Endodermal cell (in vitro differentiated cells): ENCODE results near the gene GLIS1. TPM values are rescaled to one million over a fixed set of nuclear protein-coding genes. Genes with fewer than 3 reads are reported as not detected.

Experiments
- DNase-seq: peaks from one replicate; pipeline ENCODE4 v3.0.0-alpha.2; 2017
- H3K27ac ChIP-seq: 2 replicates; pipeline ENCODE4 v1.5.1; 2013; ENCODE audit warnings: mild to moderate bottlenecking, low read depth, low read length, moderate library complexity
- H3K27me3 ChIP-seq: 2 replicates; pipeline ENCODE4 v1.6.1; 2013; ENCODE audit warnings: mild to moderate bottlenecking, low read length, moderate library complexity; ENCODE audit not compliant: insufficient read depth, control insufficient read depth, poor library complexity, severe bottlenecking
- H3K36me3 ChIP-seq: 2 replicates; pipeline ENCODE4 v1.7.0; 2013; ENCODE audit warnings: mild to moderate bottlenecking, low read length, moderate library complexity; ENCODE audit not compliant: control insufficient read depth, insufficient read depth
- H3K4me1 ChIP-seq: one replicate; pipeline ENCODE4 v1.7.0; 2013; ENCODE audit warnings: low read length; ENCODE audit not compliant: control insufficient read depth, insufficient read depth
- H3K4me3 ChIP-seq: 2 replicates; pipeline ENCODE4 v1.5.1; 2013; ENCODE audit warnings: mild to moderate bottlenecking, low read length, moderate library complexity
- H3K9ac ChIP-seq: 2 replicates; pipeline ENCODE4 v1.6.1; 2013; ENCODE audit warnings: mild to moderate bottlenecking, low read length, moderate library complexity; ENCODE audit not compliant: poor library complexity, severe bottlenecking; ENCODE audit errors: extremely low read depth
- H3K9me3 ChIP-seq: 2 replicates; pipeline ENCODE4 v1.6.1; 2013; ENCODE audit warnings: mild to moderate bottlenecking, low read length, moderate library complexity; ENCODE audit not compliant: control insufficient read depth
- H3K27ac Mint-ChIP-seq: 2 replicates; pipeline ENCODE4 v1.8.0; 2020; ENCODE audit warnings: mixed read lengths
- H3K27me3 Mint-ChIP-seq: 2 replicates; pipeline ENCODE4 v1.8.0; 2021; ENCODE audit warnings: mild to moderate bottlenecking, mixed read lengths; ENCODE audit not compliant: insufficient read depth
- H3K36me3 Mint-ChIP-seq: 2 replicates; pipeline ENCODE4 v1.8.0; 2020; ENCODE audit warnings: low read depth, mixed read lengths
- H3K4me1 Mint-ChIP-seq: 2 replicates; pipeline ENCODE4 v1.8.0; 2020; ENCODE audit warnings: mixed read lengths
- H3K4me3 Mint-ChIP-seq: 2 replicates; pipeline ENCODE4 v1.8.0; 2020; ENCODE audit warnings: mild to moderate bottlenecking, moderate library complexity, mixed read lengths
- H3K9me3 Mint-ChIP-seq: 2 replicates; pipeline ENCODE4 v1.8.0; 2020; ENCODE audit warnings: mild to moderate bottlenecking, mixed read lengths
- WGBS, 2 experiments: methylation state at CpG; one replicate each; pipeline versions ENCODE4 v1.1.5 to v1.1.7; 2013; ENCODE audit warnings: missing lambda C conversion rate in 2 of 2, mixed read lengths in 1 of 2; ENCODE audit not compliant: insufficient coverage in 1 of 2, insufficient read length in 1 of 2; 5-methylcytosine and 5-hydroxymethylcytosine counted together
- total RNA-seq, 2 donors: library from RNA; stranded (reverse); fragmentation: NEBNext Ultra II Directional in 1 of 2; extraction: Animal tissue kit (Norgen Biotek cat#: 25700) in 1 of 2; gene quantifications; 2 replicates in 1 of 2; 3 replicates in 1 of 2; pipeline ENCODE4 v1.2.1, GENCODE V29; 2021
- TF ChIP-seq, protein P1 (sequence below): fragments of 200-600 bp; sonication (generic); conservative IDR thresholded peaks from 2 replicates; pipeline ENCODE4 v1.5.0; 2021; ENCODE audit warnings: antibody characterized with exemption, mild to moderate bottlenecking

The GLIS1 gene
- total RNA-seq, 2 donors from 2014 or later = 2.1 to 3.9 TPM

GRCh38 chr1:53601867-53602775 lies 136.8 kb downstream of the GLIS1 start:
- Histone ChIP-seq H3K27ac (no peak overlapping the region), H3K9me3 (no peaks in the 10 kb centered on the region), H3K27me3 (no peaks in the 10 kb centered on the region), H3K36me3 (no peaks in the 10 kb centered on the region), H3K9ac (no peak overlapping the region), H3K4me3 (no peak overlapping the region), H3K4me1 (no peaks in the 10 kb centered on the region)
- Mint-ChIP-seq H3K36me3 (no peaks in the 10 kb centered on the region), H3K27ac (no peak overlapping the region), H3K4me3 (no peak overlapping the region), H3K9me3 (no peaks in the 10 kb centered on the region), H3K4me1 (peaks cover 5% of the 10 kb centered on the region), H3K27me3 (peaks cover 2% of the 10 kb centered on the region)
- 86 to 88% methylated on average over 14 to 21 of the region's 21 CpGs for WGBS, 2 experiments
- TF ChIP-seq, protein P1, sequence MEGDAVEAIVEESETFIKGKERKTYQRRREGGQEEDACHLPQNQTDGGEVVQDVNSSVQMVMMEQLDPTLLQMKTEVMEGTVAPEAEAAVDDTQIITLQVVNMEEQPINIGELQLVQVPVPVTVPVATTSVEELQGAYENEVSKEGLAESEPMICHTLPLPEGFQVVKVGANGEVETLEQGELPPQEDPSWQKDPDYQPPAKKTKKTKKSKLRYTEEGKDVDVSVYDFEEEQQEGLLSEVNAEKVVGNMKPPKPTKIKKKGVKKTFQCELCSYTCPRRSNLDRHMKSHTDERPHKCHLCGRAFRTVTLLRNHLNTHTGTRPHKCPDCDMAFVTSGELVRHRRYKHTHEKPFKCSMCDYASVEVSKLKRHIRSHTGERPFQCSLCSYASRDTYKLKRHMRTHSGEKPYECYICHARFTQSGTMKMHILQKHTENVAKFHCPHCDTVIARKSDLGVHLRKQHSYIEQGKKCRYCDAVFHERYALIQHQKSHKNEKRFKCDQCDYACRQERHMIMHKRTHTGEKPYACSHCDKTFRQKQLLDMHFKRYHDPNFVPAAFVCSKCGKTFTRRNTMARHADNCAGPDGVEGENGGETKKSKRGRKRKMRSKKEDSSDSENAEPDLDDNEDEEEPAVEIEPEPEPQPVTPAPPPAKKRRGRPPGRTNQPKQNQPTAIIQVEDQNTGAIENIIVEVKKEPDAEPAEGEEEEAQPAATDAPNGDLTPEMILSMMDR = no peak
- peak; percentile 32 for DNase-seq

GRCh38 chr1:53601031-53601745 lies 137.8 kb downstream of the GLIS1 start:
- Histone ChIP-seq H3K36me3 (no peaks in the 10 kb centered on the region), H3K27me3 (no peaks in the 10 kb centered on the region), H3K27ac (no peak overlapping the region), H3K4me3 (no peak overlapping the region), H3K9ac (no peak overlapping the region), H3K9me3 (no peaks in the 10 kb centered on the region), H3K4me1 (no peaks in the 10 kb centered on the region)
- Mint-ChIP-seq H3K36me3 (no peaks in the 10 kb centered on the region), H3K27ac (no peak overlapping the region), H3K4me3 (no peak overlapping the region), H3K9me3 (no peaks in the 10 kb centered on the region), H3K4me1 (no peaks in the 10 kb centered on the region), H3K27me3 (peaks cover 2% of the 10 kb centered on the region)
- DNase-seq = peak; percentile 33
- TF ChIP-seq, protein P1 = no peak
- 91% methylated on average over 9 to 11 of the region's 11 CpGs for WGBS, 2 experiments

DNA sequence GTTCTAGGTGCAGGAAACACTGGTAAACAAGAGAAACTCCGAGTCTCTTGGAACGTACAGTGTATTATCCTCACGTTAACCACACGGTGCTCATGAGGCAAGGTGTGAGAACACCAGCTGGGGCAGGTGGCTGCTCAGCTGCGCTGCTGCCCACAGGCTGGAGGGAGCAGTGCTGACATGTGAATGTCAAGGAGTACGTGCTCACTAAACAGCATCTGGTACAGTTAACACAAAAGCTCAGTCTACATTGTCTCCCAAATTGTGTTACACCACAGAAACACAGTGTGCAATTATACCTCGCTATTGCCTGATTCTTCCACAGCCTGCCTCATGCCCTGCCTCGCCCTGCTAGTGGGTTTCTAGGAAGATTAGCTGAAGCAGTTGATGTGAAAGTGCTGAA lies 138.4 kb downstream of the GLIS1 start:
- H3K36me3 ChIP-seq = no peaks in the 10 kb centered on the region
- no peaks in the 10 kb centered on the region for H3K4me1 ChIP-seq
- no peaks in the 10 kb centered on the region for H3K9me3 ChIP-seq
- Mint-ChIP-seq H3K27me3 (peaks cover 2% of the 10 kb centered on the region), H3K9me3 (no peaks in the 10 kb centered on the region), H3K27ac (no peak overlapping the region), H3K4me1 (no peaks in the 10 kb centered on the region), H3K36me3 (no peaks in the 10 kb centered on the region), H3K4me3 (no peak overlapping the region)
- DNase-seq = peak; percentile 48
- no peaks in the 10 kb centered on the region for H3K27me3 ChIP-seq
- no peak overlapping the region for H3K27ac ChIP-seq
- H3K9ac ChIP-seq = no peak overlapping the region
- H3K4me3 ChIP-seq = no peak overlapping the region
- TF ChIP-seq, protein P1 = no peak
- WGBS, 2 experiments = 66 to 67% methylated on average over 5 to 8 of the region's 8 CpGs
